Neural progenitor cell (in vitro differentiated cells): ENCODE data around the gene HDAC5. TPM values are rescaled to one million over a fixed set of nuclear protein-coding genes. Genes with fewer than 3 reads are reported as not detected.
"Not testable (repeated sequence)": the region's sequence is repeated elsewhere in the genome, so short reads cannot be mapped to it uniquely, and the experiment has no call there.

ENCODE experiments used
- DNase-seq: peaks from one replicate; pipeline ENCODE4 v3.0.0-alpha.2; 2016; ENCODE audit warnings: low spot score
- H2AFZ ChIP-seq: fragments of 200-600 bp; sonication (generic); replicated peaks from 2 replicates; pipeline ENCODE4 v1.6.1; 2016; ENCODE audit warnings: antibody characterized with exemption
- H3F3A ChIP-seq: fragments of 200-600 bp; sonication (generic); 2 replicates; pipeline ENCODE4 v1.6.1; 2016; ENCODE audit warnings: antibody characterized with exemption, low read depth
- H3K27ac ChIP-seq: fragments of 200-600 bp; sonication (generic); 2 replicates; pipeline ENCODE4 v1.5.1; 2016; ENCODE audit warnings: mild to moderate bottlenecking
- H3K27me3 ChIP-seq: fragments of 200-600 bp; sonication (generic); 2 replicates; pipeline ENCODE4 v1.6.1; 2016; ENCODE audit warnings: mild to moderate bottlenecking, moderate library complexity
- H3K36me3 ChIP-seq: fragments of 200-600 bp; sonication (generic); 2 replicates; pipeline ENCODE4 v1.5.1; 2016
- H3K4me1 ChIP-seq: fragments of 200-600 bp; sonication (generic); 2 replicates; pipeline ENCODE4 v1.6.1; 2016; ENCODE audit warnings: mixed run types
- H3K4me2 ChIP-seq: fragments of 200-600 bp; sonication (generic); 2 replicates; pipeline ENCODE4 v1.6.1; 2016
- H3K4me3 ChIP-seq: fragments of 200-600 bp; sonication (generic); 2 replicates; pipeline ENCODE4 v1.5.1; 2016
- H3K79me2 ChIP-seq: fragments of 200-600 bp; sonication (generic); 2 replicates; pipeline ENCODE4 v1.6.1; 2016; ENCODE audit warnings: low read depth
- H3K9ac ChIP-seq: fragments of 200-600 bp; sonication (generic); 2 replicates; pipeline ENCODE4 v1.6.1; 2016
- H3K9me3 ChIP-seq: fragments of 200-600 bp; sonication (generic); 2 replicates; pipeline ENCODE4 v1.5.1; 2016; ENCODE audit warnings: low read depth
- H4K20me1 ChIP-seq: fragments of 200-600 bp; sonication (generic); 2 replicates; pipeline ENCODE4 v1.6.1; 2016; ENCODE audit warnings: low read depth
- H3K27ac Mint-ChIP-seq: 3 replicates; pipeline ENCODE4 v1.8.0; 2021; ENCODE audit warnings: mixed read lengths
- H3K27me3 Mint-ChIP-seq: 2 replicates; pipeline ENCODE4 v1.8.0; 2022; ENCODE audit warnings: low read depth, mild to moderate bottlenecking, inconsistent platforms, moderate library complexity, mixed read lengths; ENCODE audit not compliant: insufficient read depth
- H3K36me3 Mint-ChIP-seq: 3 replicates; pipeline ENCODE4 v1.8.0; 2021; ENCODE audit warnings: mixed read lengths
- H3K4me1 Mint-ChIP-seq: 3 replicates; pipeline ENCODE4 v1.8.0; 2021; ENCODE audit warnings: mixed read lengths
- H3K4me3 Mint-ChIP-seq: 3 replicates; pipeline ENCODE4 v1.8.0; 2021; ENCODE audit warnings: mild to moderate bottlenecking, moderate library complexity, mixed read lengths
- H3K9me3 Mint-ChIP-seq: 3 replicates; pipeline ENCODE4 v1.8.0; 2020; ENCODE audit warnings: mixed read lengths
- CTCF ChIP-seq: fragments of 200-600 bp; sonication (generic); IDR thresholded peaks from 2 replicates; pipeline ENCODE4 v1.5.1; 2017; ENCODE audit warnings: antibody characterized with exemption, mild to moderate bottlenecking
- EZH2 ChIP-seq: fragments of 200-600 bp; sonication (generic); IDR thresholded peaks from 2 replicates; pipeline ENCODE4 v1.6.1; 2017; ENCODE audit warnings: antibody characterized with exemption, mild to moderate bottlenecking, moderate library complexity
- EZH2phosphoT487 ChIP-seq: fragments of 200-600 bp; sonication (generic); IDR thresholded peaks from 2 replicates; pipeline ENCODE4 v1.6.1; 2017; ENCODE audit warnings: antibody characterized with exemption
- total RNA-seq: library from RNA; depleted of rRNA; stranded (reverse); fragments of >200 nt; gene quantifications from 2 replicates; pipeline ENCODE4 v1.2.3, GENCODE V29; 2015; ENCODE audit warnings: low replicate concordance

HDAC5 gene
- total RNA-seq, 1 donor from 2014 or later, result 23.6 TPM

DNA sequence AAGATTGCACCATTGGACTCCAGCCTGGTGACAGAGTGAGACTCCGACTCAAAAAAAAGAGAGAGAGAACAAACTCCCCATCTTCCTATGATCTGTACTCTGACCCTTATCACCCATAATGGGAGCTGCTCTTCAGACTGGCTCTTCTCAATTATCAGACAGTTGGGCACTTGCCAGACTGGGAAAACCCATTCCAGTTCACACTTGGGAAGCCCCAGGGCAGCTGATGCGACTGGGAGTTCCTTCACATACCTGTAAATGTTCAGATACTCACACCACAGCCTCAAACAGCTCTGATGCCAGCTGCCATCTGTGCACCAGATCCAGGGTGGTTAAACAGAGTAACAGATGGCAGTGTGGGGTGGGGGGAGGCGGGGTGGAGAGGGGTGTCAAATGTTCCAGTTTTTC is 84.8 kb downstream of the HDAC5 start:
- peaks cover 12% of the 10 kb centered on the region for H3F3A ChIP-seq
- DNase-seq, result no peak
- no peaks in the 10 kb centered on the region for H3K9me3 Mint-ChIP-seq
- no peak overlapping the region for H3K4me3 Mint-ChIP-seq
- H3K4me1 ChIP-seq, result no peaks in the 10 kb centered on the region
- H3K4me2 ChIP-seq, result no peak overlapping the region
- no peak overlapping the region for H3K27ac ChIP-seq
- no peak for TF ChIP-seq EZH2
- no peak for TF ChIP-seq CTCF
- no peak for TF ChIP-seq EZH2phosphoT487
- no peak overlapping the region for H3K9ac ChIP-seq
- no peak overlapping the region for H2AFZ ChIP-seq
- no peak overlapping the region for H3K27ac Mint-ChIP-seq
- peaks cover 48% of the 10 kb centered on the region for H3K79me2 ChIP-seq
- no peaks in the 10 kb centered on the region for H3K9me3 ChIP-seq
- H3K27me3 Mint-ChIP-seq, result no peaks in the 10 kb centered on the region
- H3K36me3 Mint-ChIP-seq, result peaks cover 26% of the 10 kb centered on the region
- no peaks in the 10 kb centered on the region for H3K27me3 ChIP-seq
- H4K20me1 ChIP-seq, result peaks cover 44% of the 10 kb centered on the region
- peaks cover 6% of the 10 kb centered on the region for H3K4me1 Mint-ChIP-seq
- peaks cover 4% of the 10 kb centered on the region for H3K36me3 ChIP-seq
- no peak overlapping the region for H3K4me3 ChIP-seq

GRCh38 chr17:44037471-44037870 is 86.0 kb downstream of the HDAC5 start:
- Mint-ChIP-seq H3K9me3 (no peaks in the 10 kb centered on the region), H3K27me3 (no peaks in the 10 kb centered on the region), H3K27ac (no peak overlapping the region), H3K4me3 (no peak overlapping the region), H3K4me1 (peaks cover 6% of the 10 kb centered on the region), H3K36me3 (peaks cover 31% of the 10 kb centered on the region)
- H2AFZ ChIP-seq, result no peak overlapping the region
- H3K36me3 ChIP-seq, result peaks cover 4% of the 10 kb centered on the region
- no peak overlapping the region for H3K9ac ChIP-seq
- H3K27me3 ChIP-seq, result no peaks in the 10 kb centered on the region
- H3K9me3 ChIP-seq, result no peaks in the 10 kb centered on the region
- H4K20me1 ChIP-seq, result peaks cover 35% of the 10 kb centered on the region
- no peak overlapping the region for H3K4me2 ChIP-seq
- no peak overlapping the region for H3K4me3 ChIP-seq
- TF ChIP-seq EZH2phosphoT487 (no peak), CTCF (no peak), EZH2 (no peak)
- H3F3A ChIP-seq, result peaks cover 3% of the 10 kb centered on the region
- DNase-seq, result no peak
- no peak overlapping the region for H3K27ac ChIP-seq
- no peaks in the 10 kb centered on the region for H3K4me1 ChIP-seq
- peaks cover 37% of the 10 kb centered on the region for H3K79me2 ChIP-seq

- not testable (repeated sequence) for H3K9me3 ChIP-seq, H3K79me2 ChIP-seq, H3K27ac Mint-ChIP-seq, DNase-seq, H3K27ac ChIP-seq, H3K4me2 ChIP-seq, H3K36me3 ChIP-seq, H2AFZ ChIP-seq, H3K27me3 ChIP-seq, H4K20me1 ChIP-seq, H3F3A ChIP-seq, H3K4me3 ChIP-seq, H3K9ac ChIP-seq, H3K27me3 Mint-ChIP-seq, H3K4me3 Mint-ChIP-seq, H3K4me1 Mint-ChIP-seq, H3K4me1 ChIP-seq, H3K9me3 Mint-ChIP-seq
- peaks cover 32% of the 10 kb centered on the region for H3K36me3 Mint-ChIP-seq
Observed at GRCh38 chr17:44034688-44035087, 88.8 kb downstream of the HDAC5 start.

GRCh38 chr17:44033861-44034408 is 89.5 kb downstream of the HDAC5 start:
- H3K9ac ChIP-seq, result no peak overlapping the region

More at GRCh38 chr17:44033861-44034408, 89.5 kb downstream of the HDAC5 start:
- Histone ChIP-seq H4K20me1 (peaks cover 6% of the 10 kb centered on the region), H3K79me2 (peaks cover 4% of the 10 kb centered on the region), H3K4me1 (no peaks in the 10 kb centered on the region), H3K4me2 (no peak overlapping the region), H3K27me3 (no peaks in the 10 kb centered on the region), H2AFZ (no peak overlapping the region), H3K36me3 (peaks cover 4% of the 10 kb centered on the region), H3F3A (peaks cover 4% of the 10 kb centered on the region), H3K9me3 (no peaks in the 10 kb centered on the region), H3K27ac (no peak overlapping the region), H3K4me3 (no peak overlapping the region)
- DNase-seq, result no peak
- H3K36me3 Mint-ChIP-seq, result peaks cover 34% of the 10 kb centered on the region
- H3K4me3 Mint-ChIP-seq, result no peak overlapping the region
- H3K27ac Mint-ChIP-seq, result no peak overlapping the region
- no peaks in the 10 kb centered on the region for H3K27me3 Mint-ChIP-seq
- no peaks in the 10 kb centered on the region for H3K4me1 Mint-ChIP-seq
- H3K9me3 Mint-ChIP-seq, result no peaks in the 10 kb centered on the region
- TF ChIP-seq CTCF (no peak), EZH2phosphoT487 (no peak), EZH2 (no peak)
